ENCODE results near the gene CPED1.
A peak's percentile ranks its signal among the peaks of the same experiment; 100 is the strongest.

Gene CPED1

GRCh38 chr7:120988591-120989256 lies at the start of gene CPED1:
CPED1 (plus strand) TSS chr7:120988711; CDS start chr7:120989622, 911 bp downstream.
- DNase-seq = peak; percentile 65

GRCh38 chr7:120939345-120939744 lies 49.2 kb upstream of the CPED1 start:
- DNase-seq = no peak

GRCh38 chr7:120941064-120941463 lies 47.4 kb upstream of the CPED1 start:
- DNase-seq = no peak

- no peak for DNase-seq
Observed at GRCh38 chr7:120941856-120942255, 46.7 kb upstream of the CPED1 start.

GRCh38 chr7:120942861-120943260 lies 45.6 kb upstream of the CPED1 start:
- no peak for DNase-seq

- DNase-seq = no peak
Observed at GRCh38 chr7:120944826-120945562, 43.5 kb upstream of the CPED1 start.

GRCh38 chr7:120947980-120948379 lies 40.5 kb upstream of the CPED1 start:
- DNase-seq = no peak

- DNase-seq = no peak
Observed at GRCh38 chr7:120949393-120949911, 39.1 kb upstream of the CPED1 start.

GRCh38 chr7:120949998-120950538 lies 38.4 kb upstream of the CPED1 start:
- DNase-seq = no peak

- DNase-seq = peak; percentile 99
Observed at GRCh38 chr7:120950539-120951308, 37.8 kb upstream of the CPED1 start, which contains the start of gene ING3. ING3 (plus strand) TSS chr7:120950777; CDS start chr7:120950897, 120 bp downstream.

- DNase-seq = no peak
Observed at GRCh38 chr7:120951309-120951699, 37.2 kb upstream of the CPED1 start.

GRCh38 chr7:120951826-120952225 lies 36.7 kb upstream of the CPED1 start:
- DNase-seq = no peak

GRCh38 chr7:120955577-120956149 lies 32.8 kb upstream of the CPED1 start:
- no peak for DNase-seq

- DNase-seq = no peak
Observed at GRCh38 chr7:120959929-120960484, 28.5 kb upstream of the CPED1 start.

- DNase-seq = no peak
Observed at GRCh38 chr7:120960714-120961113, 27.8 kb upstream of the CPED1 start.

GRCh38 chr7:120961638-120962173 lies 26.8 kb upstream of the CPED1 start:
- DNase-seq = no peak

- no peak for DNase-seq
Observed at GRCh38 chr7:120964088-120964487, 24.4 kb upstream of the CPED1 start.

- DNase-seq = no peak
Observed at GRCh38 chr7:120966961-120967360, 21.6 kb upstream of the CPED1 start.

- no peak for DNase-seq
Observed at GRCh38 chr7:120973849-120974248, 14.7 kb upstream of the CPED1 start.

- no peak for DNase-seq
Observed at GRCh38 chr7:120979765-120980499, 8.6 kb upstream of the CPED1 start.

GRCh38 chr7:120981117-120981516 lies 7.4 kb upstream of the CPED1 start:
- no peak for DNase-seq
